ACC112 (cell line): Measurements from ENCODE around the gene ABAT.
"Not testable (repeated sequence)": the region's sequence is repeated elsewhere in the genome, so short reads cannot be mapped to it uniquely, and the experiment has no call there.

Experiments used
- H2AFZ ChIP-seq: fragments of 200-600 bp; sonication (generic); one replicate; pipeline ENCODE4 v1.6.0; 2017; ENCODE audit warnings: antibody characterized with exemption, low read length; ENCODE audit not compliant: unreplicated experiment
- H3K27ac ChIP-seq: fragments of 200-600 bp; sonication (generic); 2 replicates; pipeline ENCODE4 v1.5.1; 2014; ENCODE audit warnings: low read depth, mild to moderate bottlenecking, antibody characterized with exemption, low read length, moderate library complexity
- H3K27me3 ChIP-seq: fragments of 200-600 bp; sonication (generic); 2 replicates; pipeline ENCODE4 v1.6.1; 2014; ENCODE audit warnings: mild to moderate bottlenecking, antibody characterized with exemption, low read length, moderate library complexity, mixed read lengths; ENCODE audit not compliant: insufficient read depth
- H3K36me3 ChIP-seq: fragments of 200-600 bp; sonication (generic); 2 replicates; pipeline ENCODE4 v1.6.1; 2016; ENCODE audit warnings: mild to moderate bottlenecking, antibody characterized with exemption, low read length, moderate library complexity, mixed read lengths; ENCODE audit not compliant: insufficient read depth
- H3K4me1 ChIP-seq: fragments of 200-600 bp; sonication (generic); one replicate; pipeline ENCODE4 v1.6.1; 2016; ENCODE audit warnings: low read length, mixed read lengths; ENCODE audit not compliant: insufficient read depth, unreplicated experiment, control insufficient read depth
- H3K4me3 ChIP-seq: fragments of 200-600 bp; sonication (generic); 2 replicates; pipeline ENCODE4 v1.5.1; 2014; ENCODE audit warnings: mild to moderate bottlenecking, low read depth, low read length
- H3K79me2 ChIP-seq: fragments of 200-600 bp; sonication (generic); one replicate; pipeline ENCODE4 v1.6.0; 2016; ENCODE audit warnings: low read length; ENCODE audit not compliant: control insufficient read depth, unreplicated experiment, insufficient read depth

Gene ABAT

DNA sequence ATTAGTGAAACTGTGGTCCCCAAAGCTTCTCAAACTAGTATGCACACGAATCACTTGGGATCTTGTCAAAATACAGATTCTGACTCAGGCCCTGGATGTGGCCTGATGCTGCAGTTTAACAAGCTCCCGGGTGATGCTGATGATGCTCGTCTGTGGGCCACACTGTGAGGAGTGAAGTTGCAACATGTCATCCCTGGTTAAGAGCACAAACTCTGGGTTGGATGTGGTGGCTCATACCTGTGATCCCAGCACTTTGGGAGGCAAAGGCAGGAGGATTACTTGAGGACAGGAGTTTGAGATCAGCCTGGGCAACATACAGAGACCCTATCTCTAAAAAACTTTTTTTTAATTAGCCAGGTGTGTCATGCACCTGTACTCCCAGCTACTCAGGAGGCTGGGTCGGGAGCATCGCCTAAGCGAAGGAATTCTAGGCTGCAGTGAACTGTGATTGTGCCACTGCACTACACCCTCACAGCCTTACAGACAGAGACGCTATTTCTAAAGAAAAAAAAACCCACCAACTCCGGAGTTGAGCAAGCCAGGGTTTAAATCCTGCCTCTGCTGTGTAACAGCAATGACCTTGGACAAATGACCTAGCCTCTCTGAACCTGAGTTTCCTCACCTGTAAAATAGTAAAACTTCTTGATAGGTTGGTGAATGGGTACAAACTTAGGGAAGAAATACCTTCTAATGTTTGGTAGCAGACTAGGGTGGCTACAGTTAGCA lies 24.4 kb upstream of the ABAT start:
- H3K27me3 ChIP-seq: no peaks in the 10 kb centered on the region
- H3K27ac ChIP-seq: no peak overlapping the region
- H3K4me3 ChIP-seq: no peak overlapping the region
- no peaks in the 10 kb centered on the region for H3K4me1 ChIP-seq
- peaks cover 10% of the 10 kb centered on the region; the same call in 1 of the 2 replicates for H3K36me3 ChIP-seq
- no peak overlapping the region for H2AFZ ChIP-seq
- H3K79me2 ChIP-seq: no peaks in the 10 kb centered on the region

DNA sequence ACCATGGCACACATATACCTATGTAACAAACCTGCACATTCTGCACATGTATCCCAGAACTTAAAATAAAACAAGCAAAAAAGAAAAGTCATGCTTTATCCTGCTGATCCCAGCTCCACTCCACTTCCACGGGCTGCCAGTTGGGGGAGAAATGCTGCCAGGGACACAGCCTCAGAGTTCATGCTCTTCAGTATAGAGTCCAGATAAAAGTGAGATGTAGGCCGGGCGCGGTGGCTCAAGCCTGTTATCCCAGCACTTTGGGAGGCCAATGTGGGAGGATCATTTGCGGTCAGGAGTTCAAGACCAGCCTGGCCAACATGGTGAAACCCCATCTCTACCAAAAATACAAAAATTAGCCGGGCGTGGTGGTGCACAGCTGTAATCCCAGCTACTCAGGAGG lies 22.5 kb upstream of the ABAT start:
- not testable (repeated sequence) for H3K4me3 ChIP-seq, H3K4me1 ChIP-seq, H3K36me3 ChIP-seq, H2AFZ ChIP-seq, H3K27me3 ChIP-seq, H3K27ac ChIP-seq, H3K79me2 ChIP-seq

DNA sequence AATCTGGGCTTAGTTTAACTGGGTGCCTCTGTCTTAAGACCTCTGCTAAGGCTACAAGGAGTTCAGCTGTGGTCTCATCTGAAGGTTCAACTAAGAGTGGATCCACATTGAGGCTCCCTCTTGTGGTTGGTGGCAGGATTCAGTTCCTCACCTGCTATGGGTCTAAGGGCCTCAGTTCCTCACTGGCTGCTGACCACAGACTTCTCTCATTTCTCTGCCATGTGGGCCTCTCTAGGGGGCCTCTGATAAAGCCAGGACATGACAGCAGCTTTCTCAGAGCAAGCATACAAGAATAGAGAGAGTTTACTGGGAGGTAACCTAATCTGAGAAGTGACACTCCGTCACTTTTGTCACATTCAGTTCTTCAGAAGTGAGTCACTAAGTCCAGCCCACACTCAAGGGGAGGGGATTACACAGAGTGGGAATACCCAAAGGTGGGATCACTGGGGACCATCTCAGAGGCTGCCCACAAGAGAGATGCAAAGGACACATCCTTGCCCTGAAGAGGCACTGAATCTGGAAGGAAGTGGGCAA lies 19.2 kb upstream of the ABAT start:
- Histone ChIP-seq H3K36me3 (no peaks in the 10 kb centered on the region), H3K79me2 (no peaks in the 10 kb centered on the region), H3K4me3 (no peak overlapping the region), H2AFZ (no peak overlapping the region), H3K27ac (no peak overlapping the region), H3K4me1 (no peaks in the 10 kb centered on the region), H3K27me3 (peaks cover 8% of the 10 kb centered on the region; the same call in 1 of the 2 replicates)

DNA sequence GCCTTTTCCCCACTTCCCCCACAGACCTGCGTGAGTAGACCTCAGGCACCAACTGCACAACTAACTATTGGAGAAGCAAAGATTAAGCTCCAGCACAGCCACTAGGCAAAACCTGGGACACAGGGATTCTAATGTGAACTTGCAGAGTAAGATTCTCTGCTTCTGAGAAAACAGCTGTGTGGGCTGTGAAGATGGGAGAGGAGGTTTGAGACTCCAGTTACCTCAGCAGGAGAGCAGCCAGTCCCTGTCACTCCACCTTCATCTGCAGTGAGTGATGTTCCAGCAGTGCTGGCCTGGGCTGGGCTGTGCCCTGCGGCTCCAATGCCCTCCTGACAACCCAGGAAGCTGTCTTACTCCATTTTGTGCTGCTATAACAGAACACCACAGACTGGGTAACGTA lies 18.0 kb upstream of the ABAT start:
- no peaks in the 10 kb centered on the region for H3K79me2 ChIP-seq
- H3K36me3 ChIP-seq: no peaks in the 10 kb centered on the region
- no peak overlapping the region for H2AFZ ChIP-seq
- peaks cover 8% of the 10 kb centered on the region; the same call in 1 of the 2 replicates for H3K27me3 ChIP-seq
- no peak overlapping the region for H3K4me3 ChIP-seq
- H3K4me1 ChIP-seq: no peaks in the 10 kb centered on the region
- no peak overlapping the region for H3K27ac ChIP-seq

DNA sequence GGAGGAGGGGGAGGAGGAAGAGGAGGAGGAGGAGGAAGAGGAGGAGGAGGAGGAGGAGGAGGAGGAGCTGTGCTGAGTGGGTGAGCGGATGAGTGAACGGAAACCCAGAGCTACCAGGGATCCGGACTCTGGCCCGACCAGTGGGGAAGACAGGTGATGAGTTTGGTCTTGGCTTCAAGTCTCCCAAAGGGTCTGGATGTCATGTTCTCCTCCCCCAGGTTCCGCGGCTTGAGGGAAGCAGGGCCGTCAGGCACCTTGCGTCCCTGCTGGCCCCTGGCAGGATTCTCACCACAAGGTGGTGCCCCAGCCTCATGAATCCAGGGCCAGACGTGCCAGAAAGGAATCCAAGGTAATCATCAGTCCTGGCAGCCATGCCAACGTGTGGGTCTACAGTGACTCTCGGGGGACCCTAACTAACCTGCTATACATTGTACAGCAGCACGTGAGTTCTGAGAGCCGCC lies 13.5 kb upstream of the ABAT start:
- H2AFZ ChIP-seq: no peak overlapping the region
- no peaks in the 10 kb centered on the region for H3K79me2 ChIP-seq

DNA sequence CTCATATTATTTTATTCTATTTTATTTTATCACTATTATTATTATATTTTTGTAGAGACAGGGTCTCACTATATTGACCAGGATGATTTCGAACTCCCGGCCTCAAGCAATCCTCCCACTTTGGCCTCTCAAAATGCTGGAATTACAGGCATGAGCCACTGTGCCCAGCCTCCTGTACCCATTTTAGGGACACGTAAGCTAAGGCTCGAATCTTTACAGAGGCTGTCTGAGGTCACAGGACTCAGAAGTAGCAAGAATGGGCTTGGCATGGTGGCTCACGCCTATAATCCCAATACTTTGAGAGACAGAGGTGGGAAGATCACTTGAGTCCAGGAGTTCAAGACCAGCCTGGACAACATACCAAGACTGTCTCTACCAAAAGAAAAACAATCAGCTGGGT lies 12.7 kb upstream of the ABAT start:
- Histone ChIP-seq H3K27ac (no peak overlapping the region), H3K27me3 (peaks cover 8% of the 10 kb centered on the region; the same call in 1 of the 2 replicates), H3K79me2 (no peaks in the 10 kb centered on the region), H3K36me3 (no peaks in the 10 kb centered on the region), H2AFZ (no peak overlapping the region), H3K4me1 (no peaks in the 10 kb centered on the region), H3K4me3 (no peak overlapping the region)

More for the DNA sequence above, 13.5 kb upstream of the ABAT start:
- Histone ChIP-seq H3K36me3 (no peaks in the 10 kb centered on the region), H3K4me3 (no peak overlapping the region), H3K27ac (no peak overlapping the region), H3K27me3 (peaks cover 8% of the 10 kb centered on the region; the same call in 1 of the 2 replicates), H3K4me1 (no peaks in the 10 kb centered on the region)

DNA sequence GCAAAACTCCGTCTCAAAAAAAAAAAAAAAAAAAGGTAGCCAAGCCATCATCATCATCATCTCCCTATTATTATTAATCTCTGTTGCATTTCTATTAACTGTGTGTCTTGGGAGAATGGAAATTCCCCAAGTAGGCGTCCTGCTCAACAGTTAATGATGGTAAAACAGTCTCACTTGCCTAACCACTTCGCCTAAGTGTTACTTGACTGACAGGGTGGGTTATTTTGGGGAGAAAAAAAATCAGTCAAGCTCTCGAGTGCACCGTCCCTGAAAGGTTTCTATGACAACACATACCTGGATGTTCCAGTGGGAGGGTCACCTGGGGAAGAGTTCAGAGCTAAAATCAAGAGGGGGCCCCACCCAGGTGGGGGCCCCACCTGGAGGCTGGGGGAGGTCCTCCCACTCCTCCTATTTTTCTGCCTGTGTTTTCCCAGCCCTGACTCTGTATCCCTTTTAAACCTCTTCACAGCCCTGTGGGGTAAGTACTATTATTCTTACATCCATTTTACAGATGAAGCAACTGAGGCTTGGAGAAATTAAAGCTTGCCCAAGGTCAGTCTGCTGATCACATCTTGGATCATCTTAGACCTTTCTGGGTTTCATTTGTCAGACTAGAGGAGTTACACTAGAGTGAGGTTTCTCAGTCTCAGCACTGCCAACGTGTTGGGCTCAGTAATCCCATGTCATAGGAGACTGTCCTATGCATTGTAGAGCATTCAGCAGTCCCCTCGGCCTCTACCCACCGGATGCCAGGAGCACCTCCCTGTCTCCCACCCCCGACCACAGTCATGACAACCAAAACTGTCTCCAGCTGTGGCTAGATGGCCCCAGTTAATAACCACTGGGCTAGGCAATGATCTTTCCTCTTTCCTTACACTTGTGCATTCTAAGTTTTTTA lies 11.0 kb upstream of the ABAT start:
- no peak overlapping the region for H3K27ac ChIP-seq
- no peaks in the 10 kb centered on the region for H3K36me3 ChIP-seq
- no peaks in the 10 kb centered on the region for H3K79me2 ChIP-seq
- H3K4me1 ChIP-seq: no peaks in the 10 kb centered on the region
- no peaks in the 10 kb centered on the region for H3K27me3 ChIP-seq
- no peak overlapping the region for H2AFZ ChIP-seq
- H3K4me3 ChIP-seq: no peak overlapping the region

DNA sequence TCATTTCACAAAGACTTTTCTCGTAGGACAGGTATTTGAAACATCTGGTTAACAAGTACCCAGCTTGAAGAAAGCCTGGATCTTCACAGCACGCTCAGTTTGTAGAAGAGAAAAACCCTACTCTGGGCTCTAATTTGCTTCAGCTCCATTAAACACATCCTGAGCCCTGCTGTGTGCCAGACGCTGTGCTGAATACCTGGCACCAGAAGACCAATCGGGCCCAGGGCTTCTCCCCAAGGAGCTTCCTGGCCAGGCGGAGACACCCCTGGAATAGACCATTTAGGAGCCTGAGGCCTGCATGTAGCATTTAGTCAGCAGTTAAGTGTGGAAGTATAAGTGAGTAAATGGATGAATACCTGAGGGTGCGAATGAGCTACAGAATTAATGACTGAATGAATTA lies 8.9 kb upstream of the ABAT start:
- H3K4me3 ChIP-seq: no peak overlapping the region
- no peaks in the 10 kb centered on the region for H3K79me2 ChIP-seq
- no peak overlapping the region for H3K27ac ChIP-seq
- H3K4me1 ChIP-seq: no peaks in the 10 kb centered on the region
- no peak overlapping the region for H2AFZ ChIP-seq
- H3K36me3 ChIP-seq: no peaks in the 10 kb centered on the region
- no peaks in the 10 kb centered on the region for H3K27me3 ChIP-seq

DNA sequence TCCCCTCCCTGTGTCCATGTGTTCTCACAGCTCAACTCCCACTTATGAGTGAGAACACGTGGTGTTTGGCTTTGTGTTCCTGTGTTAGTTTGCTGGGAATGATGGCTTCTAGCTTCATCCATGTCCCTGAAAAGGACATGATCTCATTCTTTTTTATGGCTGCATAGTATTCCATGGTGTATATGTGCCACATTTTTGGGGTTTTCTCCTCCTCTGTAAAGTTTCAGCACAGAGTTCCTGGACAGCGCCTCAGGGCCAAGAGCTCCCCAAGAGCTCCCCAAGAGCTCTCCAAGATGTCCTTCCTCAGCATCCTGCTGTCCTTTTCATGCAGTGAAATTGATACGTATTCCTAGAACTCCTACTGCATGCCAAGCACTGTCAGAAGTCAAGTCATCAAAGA lies 6.9 kb upstream of the ABAT start:
- H3K79me2 ChIP-seq: no peaks in the 10 kb centered on the region
- no peaks in the 10 kb centered on the region for H3K36me3 ChIP-seq
- no peak overlapping the region for H2AFZ ChIP-seq

DNA sequence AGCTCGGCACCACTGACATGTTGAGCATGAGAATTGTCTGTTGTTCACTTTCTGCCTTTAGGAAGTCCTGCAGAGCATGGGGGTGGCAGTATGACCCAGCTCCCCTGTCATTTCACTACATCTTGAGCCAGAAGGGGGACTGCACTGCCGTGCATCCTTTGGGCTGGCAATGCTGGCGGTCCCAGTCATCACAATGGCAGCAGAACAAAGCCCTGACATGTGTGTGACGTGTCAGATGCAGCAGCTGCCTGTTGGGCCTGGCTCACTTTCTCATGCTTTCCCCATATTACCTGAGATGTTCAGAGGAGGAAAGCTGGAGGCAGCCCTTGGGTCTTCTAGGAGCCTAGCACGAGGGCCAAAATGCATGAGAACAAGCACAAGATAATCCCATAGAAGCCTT lies 6.3 kb upstream of the ABAT start:
- H3K4me3 ChIP-seq: no peak overlapping the region
- no peak overlapping the region for H2AFZ ChIP-seq
- H3K4me1 ChIP-seq: no peaks in the 10 kb centered on the region
- no peaks in the 10 kb centered on the region for H3K79me2 ChIP-seq
- no peak overlapping the region for H3K27ac ChIP-seq
- no peaks in the 10 kb centered on the region for H3K36me3 ChIP-seq
- H3K27me3 ChIP-seq: no peaks in the 10 kb centered on the region

More for the DNA sequence above, 6.9 kb upstream of the ABAT start:
- no peaks in the 10 kb centered on the region for H3K4me1 ChIP-seq
- H3K27ac ChIP-seq: no peak overlapping the region
- no peaks in the 10 kb centered on the region for H3K27me3 ChIP-seq
- no peak overlapping the region for H3K4me3 ChIP-seq
